HG02885 (cell line): ENCODE measurements around the gene KRTAP25-1.

Experiments used
- ATAC-seq: cut with Tn5 transposase; IDR thresholded peaks from one replicate; pipeline ENCODE4 v1.9.1; 2021; ENCODE audit warnings: mild to moderate bottlenecking; ENCODE audit not compliant: unreplicated experiment, poor library complexity

Gene KRTAP25-1

GRCh38 chr21:30251781-30252180, 37.5 kb downstream of the KRTAP25-1 start:
- ATAC-seq, result no peak

- no peak for ATAC-seq
Measured at GRCh38 chr21:30249936-30250335, 39.4 kb downstream of the KRTAP25-1 start.

GRCh38 chr21:30248844-30249243, 40.5 kb downstream of the KRTAP25-1 start:
- no peak for ATAC-seq

- ATAC-seq, result no peak
Measured at GRCh38 chr21:30245061-30245460, 44.3 kb downstream of the KRTAP25-1 start.

GRCh38 chr21:30243691-30244090, 45.6 kb downstream of the KRTAP25-1 start:
- ATAC-seq, result no peak

GRCh38 chr21:30240661-30241060, 48.7 kb downstream of the KRTAP25-1 start:
- ATAC-seq, result no peak
